HG03103 (cell line): ENCODE measurements around the gene PPEF1.

ENCODE experiments used
- ATAC-seq: cut with Tn5 transposase; IDR thresholded peaks from one replicate; pipeline ENCODE4 v1.9.1; 2021; ENCODE audit warnings: low read depth; ENCODE audit not compliant: unreplicated experiment

PPEF1 gene, protein sequence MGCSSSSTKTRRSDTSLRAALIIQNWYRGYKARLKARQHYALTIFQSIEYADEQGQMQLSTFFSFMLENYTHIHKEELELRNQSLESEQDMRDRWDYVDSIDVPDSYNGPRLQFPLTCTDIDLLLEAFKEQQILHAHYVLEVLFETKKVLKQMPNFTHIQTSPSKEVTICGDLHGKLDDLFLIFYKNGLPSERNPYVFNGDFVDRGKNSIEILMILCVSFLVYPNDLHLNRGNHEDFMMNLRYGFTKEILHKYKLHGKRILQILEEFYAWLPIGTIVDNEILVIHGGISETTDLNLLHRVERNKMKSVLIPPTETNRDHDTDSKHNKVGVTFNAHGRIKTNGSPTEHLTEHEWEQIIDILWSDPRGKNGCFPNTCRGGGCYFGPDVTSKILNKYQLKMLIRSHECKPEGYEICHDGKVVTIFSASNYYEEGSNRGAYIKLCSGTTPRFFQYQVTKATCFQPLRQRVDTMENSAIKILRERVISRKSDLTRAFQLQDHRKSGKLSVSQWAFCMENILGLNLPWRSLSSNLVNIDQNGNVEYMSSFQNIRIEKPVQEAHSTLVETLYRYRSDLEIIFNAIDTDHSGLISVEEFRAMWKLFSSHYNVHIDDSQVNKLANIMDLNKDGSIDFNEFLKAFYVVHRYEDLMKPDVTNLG

DNA sequence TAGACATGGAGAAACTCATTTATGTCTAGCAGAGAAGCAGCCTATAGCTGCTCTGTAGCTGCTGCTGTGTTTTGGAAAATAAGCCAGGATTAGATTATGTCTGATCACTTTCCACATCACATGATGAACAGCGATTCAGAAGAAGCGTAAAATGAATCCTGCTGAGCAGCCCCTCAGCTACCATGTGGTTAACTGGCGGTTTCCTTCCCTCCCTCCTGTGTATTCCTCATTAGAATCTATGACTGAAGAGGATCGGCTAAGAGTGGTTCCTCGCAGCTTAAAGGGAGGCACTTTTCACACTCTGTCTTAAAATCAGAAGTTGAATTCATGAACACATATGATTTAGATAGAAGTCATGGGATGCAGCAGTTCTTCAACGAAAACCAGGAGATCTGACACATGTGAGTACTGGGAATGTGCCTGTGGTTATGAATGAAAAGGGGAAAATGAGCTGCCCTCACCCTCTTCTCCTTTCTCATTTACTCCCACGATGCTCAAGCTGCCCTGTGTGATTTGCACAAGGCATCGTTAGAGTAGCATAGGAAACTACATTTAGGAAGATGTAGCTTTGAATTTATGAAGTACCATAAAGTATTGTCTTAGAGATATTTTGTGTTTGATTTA lies at the start of gene PPEF1:
TSS of gene PPEF1 (plus strand) at position 220 of the 624 bp plus-strand sequence. CDS start at position 356, 136 bp downstream.
- no peak for ATAC-seq

DNA sequence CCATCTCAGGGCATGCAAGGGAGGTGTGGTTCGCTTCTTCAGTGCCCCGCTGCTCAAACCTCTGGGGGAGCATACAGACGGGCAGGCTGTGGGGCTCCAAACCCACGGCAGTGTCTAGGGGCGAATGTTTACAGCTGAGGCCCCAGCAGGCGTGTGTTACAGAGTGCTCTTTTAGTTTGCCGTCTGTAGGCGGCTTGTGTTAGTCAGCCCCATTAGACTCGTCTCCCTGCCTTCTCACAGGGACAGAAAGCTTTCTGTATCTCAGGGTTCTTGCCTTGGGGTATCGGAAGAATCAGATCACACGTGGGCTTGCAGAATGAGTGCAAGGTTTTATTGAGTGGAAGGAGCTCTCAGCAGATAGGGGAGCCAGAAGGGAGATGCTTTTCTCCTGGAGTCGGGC lies 46.2 kb upstream of the PPEF1 start:
- no peak for ATAC-seq

DNA sequence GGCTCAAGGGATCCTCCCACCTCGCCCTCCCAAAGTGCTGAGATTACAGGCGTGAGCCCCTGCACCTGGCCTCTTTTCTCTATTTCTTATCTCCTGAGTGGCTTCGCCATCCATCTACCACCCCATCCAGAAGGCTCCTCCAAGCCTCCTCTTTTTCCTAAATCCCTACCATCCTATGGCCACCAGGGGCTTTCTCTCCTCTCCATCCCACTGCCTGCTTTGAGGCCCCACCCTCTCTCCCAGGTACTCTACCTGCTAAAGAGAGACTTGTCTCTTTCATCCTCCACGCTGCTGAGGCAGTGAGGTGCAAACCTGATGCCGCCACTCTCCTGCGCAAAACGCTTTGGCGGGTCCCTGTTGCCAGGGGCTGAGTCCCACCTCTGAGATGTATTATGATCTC lies 42.5 kb upstream of the PPEF1 start:
- ATAC-seq, result no peak

DNA sequence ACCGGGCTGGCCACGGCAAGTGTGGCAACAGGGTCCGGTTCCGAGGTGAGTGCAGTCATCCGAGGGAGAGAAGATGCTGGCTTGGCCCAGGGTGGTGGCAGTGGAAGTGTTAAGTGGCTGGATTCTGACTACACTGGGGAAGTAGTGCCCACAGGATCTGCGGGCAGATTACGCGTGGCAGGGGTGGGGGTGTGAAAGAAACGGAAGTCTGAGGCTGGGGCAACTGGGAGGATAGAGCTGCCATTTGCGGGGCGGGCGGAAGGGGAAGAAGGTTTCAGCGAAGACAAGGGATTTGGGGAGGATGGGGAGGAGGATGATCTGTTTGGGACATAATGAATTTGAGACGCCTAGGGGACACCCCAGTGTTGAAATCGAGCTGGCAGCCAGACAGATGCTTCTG lies 40.8 kb upstream of the PPEF1 start:
- no peak for ATAC-seq

DNA sequence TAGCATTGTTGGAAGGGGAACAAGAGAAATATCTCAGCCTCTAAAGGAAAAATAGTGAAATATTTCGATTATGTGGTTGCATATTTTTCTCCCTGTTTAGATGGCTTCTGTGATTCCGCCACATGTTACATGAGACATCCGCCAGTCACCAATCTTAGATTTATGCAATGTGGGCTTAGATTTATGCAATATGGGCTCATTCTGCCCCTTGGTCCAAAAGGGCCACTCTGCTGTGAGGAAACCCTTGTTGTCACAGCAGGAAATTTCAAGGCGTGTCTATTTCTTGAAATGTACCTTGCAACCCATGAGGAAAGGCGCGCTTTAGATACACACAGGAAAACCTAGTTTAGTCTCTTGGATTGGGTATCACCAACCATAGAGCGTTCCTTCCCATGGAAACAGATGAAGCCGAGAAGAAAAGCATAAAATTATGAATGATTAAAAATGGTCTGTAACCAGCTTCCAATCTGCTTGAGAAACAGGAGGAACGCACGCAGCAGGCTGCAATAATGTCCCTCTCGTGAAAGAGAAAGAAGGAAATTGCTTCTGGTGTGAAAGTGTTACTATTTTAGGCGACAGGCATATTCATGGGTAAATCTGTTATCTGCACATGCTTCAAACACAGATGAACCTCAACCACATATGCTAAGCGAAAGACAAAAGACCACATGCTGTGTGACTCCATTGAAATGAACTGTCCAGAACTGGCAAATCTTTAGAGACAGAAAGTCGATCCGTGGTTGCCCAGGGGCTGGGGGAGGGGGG lies 39.2 kb upstream of the PPEF1 start:
- ATAC-seq, result no peak

DNA sequence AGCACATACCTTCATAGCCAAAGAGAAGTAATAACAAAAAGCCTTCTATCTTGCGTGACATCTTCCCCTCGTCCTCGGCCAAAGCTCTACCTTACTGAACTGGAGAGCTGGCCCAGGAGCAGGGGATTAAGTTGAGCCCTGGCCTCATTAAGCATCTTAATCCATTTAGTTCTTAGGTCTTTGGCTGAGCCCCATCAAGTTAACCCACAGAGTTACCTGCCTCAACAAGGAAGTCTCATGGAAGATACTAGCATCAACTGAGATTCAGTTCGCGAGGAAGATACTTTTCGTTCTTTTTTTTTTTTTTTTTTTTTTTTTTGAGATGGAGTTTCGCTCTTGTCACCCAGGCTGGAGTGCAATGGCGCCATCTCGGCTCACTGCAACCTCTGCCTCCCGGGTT lies 35.4 kb upstream of the PPEF1 start, which contains the start of gene RS1:
TSS of gene RS1 (minus strand) at position 101 of the 400 bp plus-strand sequence. CDS start at position 61, 40 bp downstream.
- no peak for ATAC-seq

DNA sequence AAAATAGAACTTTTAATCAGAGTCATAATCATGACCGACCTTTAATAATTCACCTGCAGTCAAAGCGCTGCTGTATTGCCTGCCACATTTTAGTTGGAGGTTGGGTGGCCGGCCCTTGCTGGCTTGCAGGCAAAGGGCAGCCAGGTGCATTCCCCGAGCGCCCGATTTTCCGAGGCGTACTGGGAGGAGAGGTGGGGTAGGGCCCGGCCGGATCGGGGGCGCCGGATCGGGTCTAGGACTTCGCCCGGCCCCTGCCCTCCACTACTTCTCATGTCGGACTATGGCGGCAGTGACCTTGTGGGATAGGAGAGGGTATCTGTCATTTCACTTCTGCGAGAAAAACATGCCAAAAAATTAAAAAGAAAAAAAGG lies 33.0 kb upstream of the PPEF1 start:
- ATAC-seq, result peak; percentile 34

DNA sequence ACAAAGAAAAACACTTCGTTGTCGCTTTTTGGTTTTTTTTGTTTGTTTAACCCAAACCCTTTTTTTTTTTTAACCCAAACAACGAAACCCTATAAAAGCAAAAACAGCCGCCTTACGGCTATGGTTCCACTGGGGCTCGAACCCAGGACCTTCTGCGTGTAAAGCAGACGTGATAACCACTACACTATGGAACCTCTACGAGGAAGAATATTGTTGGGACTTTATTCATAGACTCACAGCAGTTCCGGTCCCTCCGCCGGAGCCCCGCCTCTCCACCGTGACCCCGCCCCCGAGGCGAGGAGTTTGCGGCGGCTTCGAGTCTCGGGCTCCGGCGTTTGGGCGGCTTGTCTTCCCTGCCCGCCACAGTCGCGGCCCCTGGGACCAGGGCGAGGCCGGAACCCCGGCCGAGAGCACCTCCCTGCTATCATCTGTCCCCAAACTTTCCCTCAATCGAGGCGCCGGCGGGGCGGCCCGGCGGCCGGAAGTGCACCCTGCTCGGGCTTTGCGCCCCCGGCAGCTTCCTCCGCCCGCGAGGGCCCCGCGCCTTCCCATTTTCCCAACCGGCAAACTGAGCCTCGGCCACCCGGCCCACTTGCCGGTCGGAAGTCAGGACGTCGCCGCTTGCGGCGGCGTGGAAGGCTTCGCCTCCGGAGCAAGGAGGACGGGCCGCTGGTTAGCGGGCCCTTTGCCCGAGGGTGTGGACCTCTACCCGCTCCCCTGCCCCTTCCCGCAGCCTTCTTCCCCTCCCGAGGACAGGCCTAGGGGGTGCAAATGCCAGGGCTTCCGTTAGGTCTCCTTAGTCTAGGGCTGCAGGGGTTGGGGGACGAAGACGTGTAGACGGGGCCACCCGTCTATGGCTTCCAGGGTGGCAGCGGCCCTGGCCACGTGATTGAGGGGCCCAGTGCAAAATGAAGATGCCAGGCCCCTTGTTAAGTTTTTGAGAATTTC lies 32.4 kb upstream of the PPEF1 start:
- peak; percentile 70 for ATAC-seq

DNA sequence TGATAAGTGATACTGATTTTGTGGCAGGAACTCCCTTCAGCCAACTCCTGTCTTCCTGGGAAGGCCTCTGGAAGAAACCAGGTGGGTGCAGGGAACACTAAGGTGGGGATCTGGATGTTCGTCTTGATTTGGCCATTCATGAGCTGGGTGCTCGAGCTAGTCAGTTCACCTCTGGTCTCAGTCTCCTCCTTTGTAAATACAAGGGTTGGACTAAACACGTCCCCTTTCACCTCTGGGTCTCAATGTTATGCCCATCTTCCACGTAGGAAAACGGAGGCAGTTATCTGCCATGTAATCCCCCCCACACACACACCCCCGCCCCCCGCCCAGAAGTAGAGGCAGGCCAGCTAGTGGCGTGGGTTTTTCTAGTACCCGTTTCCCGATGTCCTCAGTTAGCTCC lies 31.4 kb upstream of the PPEF1 start:
- ATAC-seq, result no peak

DNA sequence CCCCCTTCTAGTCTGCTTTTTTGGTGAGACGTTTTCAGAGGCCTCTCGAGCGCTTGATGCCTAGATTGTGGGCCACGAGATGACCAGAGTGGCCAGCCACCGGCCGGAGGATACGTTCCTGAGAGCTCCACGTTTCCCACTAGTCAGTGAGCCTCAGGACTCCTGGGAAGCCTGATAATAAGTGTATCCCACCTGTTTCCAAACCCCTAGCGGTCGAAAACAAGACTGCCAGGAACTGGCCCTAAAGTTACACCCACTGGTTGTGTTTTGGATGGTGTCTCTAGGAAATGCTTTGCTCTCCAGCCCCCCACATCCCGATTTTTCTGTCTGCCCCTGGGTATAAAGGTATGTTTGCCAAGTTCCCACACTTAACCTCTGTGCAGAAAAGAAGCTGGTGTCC lies 31.0 kb upstream of the PPEF1 start:
- ATAC-seq, result no peak

DNA sequence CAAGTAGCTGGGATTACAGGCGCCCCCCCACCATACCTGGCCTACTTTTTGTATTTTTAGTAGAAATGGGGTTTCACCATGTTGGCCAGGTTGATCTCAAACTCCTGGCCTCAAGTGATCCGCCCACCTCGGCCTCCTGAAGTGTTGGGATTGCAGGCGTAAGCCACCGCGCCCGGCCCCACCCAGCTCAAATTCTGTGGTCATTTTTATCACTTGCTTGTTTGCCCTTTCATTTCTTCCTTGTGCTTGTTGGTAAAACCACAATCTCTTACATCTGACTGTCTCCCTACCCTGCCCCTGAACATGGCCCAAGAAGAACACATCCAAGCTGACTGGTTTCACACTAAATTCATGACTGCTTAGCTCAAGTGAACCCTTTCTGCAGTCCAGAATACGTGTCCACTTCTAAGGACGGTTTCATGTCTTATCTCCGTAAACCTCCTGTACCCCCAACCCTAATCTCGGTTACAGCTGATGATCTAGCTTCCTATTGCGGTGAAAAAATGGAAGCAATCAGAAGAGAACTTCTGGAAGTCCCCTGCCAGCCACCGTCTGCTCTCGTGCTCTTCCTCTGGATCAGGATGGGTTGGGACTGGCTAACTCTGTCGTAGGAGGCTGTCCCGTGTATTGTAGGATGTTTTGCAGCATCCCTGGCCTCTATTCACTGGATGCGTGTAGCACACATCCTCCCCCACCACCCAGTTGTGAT lies 30.1 kb upstream of the PPEF1 start:
- ATAC-seq, result no peak

DNA sequence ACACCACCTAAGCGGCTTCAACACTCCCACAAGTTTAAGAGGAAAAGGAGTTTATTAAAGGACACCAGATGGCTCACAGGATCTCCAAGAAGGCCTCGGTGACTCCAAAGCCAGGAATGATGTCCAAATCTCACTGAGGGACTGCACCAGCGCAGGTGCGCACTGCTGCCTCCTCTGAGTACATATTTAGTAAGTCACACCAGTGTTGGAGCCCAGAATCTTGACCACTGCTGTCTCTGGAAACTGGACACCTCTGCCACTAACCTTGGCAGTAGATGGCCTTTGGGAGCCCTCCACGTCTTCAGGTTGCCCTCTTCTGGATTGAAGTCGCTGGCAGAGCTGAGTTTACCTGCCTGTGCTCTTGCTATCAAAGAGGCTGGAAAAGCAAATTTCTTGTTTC lies 25.4 kb upstream of the PPEF1 start:
- ATAC-seq, result no peak

DNA sequence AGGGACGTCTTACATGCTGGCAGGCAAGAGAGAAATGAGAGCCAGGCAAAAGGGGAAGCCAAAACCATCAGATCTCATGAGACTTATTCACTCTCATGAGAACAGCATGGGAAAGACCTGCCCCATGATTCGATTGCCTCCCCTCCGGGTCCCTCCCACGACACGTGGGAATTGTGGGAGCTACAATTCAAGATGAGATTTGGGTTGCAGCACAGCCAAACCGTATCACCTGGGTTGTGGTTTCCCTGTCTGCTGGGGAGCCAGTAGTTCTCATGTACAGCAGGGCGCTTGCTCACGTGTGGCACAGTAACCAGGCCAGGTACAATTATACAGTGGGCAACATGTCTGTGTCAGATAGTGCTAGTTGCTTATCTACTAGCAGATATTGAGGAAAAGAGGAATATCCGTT lies 24.5 kb upstream of the PPEF1 start:
- ATAC-seq, result no peak

DNA sequence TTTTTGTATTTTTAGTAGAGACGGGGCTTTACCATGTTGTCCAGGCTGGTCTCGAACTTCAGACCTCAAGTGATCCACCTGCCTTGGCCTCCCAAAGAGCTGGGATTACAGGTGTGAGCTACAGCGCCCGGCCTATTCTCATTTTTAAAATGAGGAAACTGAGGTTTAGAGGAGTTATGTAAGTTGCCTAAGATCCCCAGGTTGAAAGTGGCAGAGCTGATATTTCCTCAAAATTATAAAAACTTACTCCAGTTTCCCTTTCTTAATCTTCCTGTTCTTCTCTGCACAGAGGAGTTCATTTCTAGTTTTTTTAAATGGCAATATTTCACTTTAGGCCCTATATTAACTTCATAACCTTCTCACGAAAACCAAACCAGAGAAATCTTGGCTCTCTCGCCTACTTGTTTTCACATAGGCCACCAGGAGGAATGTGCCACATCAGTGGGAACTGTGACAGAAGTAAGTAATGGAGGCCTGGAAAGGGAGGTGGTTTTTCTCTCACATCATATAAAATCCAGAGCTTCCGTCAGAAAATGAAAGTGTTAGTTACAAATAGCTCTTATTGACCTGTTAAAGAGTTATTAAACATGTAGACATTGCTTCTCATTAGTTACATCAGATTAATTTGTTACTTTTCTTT lies 19.5 kb upstream of the PPEF1 start:
- no peak for ATAC-seq

DNA sequence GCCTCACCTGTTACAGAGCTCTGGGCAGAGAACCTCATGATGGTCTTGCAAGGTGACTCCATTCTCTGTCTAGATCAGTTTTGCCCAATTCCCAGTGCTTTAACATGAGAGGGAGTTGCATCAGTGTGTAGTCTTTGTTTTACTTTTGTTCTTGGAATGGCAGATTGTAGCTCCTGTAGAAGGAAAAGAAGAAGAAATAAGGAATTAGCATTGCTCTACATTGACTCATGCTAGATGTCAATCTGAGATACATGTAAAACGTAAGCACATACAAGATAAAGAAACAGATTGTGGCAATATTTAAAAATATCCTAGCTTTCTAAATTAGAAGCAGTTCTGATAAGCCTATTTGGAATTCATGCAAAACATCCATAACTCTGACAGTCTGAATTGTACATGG lies 16.0 kb upstream of the PPEF1 start:
- ATAC-seq, result no peak

DNA sequence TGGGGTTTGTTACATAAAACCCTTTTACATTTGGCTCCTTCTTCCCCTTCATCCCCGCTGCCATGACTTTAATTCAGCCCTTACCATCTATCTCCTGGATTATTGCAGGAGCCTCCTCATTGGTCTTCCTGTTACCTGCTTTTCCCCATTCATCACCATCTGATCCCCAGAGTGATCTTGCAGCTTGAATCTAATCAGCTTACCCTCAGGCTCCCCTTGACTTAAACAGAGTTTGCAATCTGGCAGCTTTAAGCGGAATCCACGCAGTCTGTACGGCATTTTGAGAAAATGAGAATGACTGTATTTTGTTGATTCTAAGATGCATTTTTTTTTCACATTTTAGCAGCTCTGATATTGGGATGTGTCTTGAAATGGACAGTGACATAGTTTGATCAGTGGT lies 14.9 kb upstream of the PPEF1 start:
- no peak for ATAC-seq

DNA sequence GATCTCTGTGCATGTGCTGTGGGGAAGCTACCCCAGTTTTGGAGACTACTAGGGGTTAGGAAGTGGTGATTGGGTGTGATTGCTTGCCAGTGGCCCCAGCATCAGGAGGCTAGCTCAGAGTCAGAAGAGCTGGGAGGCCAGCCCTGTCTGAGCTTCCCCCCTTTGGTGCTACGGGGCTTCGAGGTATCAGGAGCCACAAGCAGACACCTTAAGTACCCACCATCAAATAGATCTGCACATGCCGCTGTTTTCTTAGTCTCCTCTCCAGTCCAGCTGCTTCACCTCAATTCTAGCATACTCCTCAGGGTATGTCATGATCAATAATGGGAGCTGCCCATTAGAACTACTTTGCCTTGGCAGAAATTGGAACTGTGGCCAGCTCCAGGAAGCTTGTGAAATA lies 10.8 kb upstream of the PPEF1 start:
- no peak for ATAC-seq

DNA sequence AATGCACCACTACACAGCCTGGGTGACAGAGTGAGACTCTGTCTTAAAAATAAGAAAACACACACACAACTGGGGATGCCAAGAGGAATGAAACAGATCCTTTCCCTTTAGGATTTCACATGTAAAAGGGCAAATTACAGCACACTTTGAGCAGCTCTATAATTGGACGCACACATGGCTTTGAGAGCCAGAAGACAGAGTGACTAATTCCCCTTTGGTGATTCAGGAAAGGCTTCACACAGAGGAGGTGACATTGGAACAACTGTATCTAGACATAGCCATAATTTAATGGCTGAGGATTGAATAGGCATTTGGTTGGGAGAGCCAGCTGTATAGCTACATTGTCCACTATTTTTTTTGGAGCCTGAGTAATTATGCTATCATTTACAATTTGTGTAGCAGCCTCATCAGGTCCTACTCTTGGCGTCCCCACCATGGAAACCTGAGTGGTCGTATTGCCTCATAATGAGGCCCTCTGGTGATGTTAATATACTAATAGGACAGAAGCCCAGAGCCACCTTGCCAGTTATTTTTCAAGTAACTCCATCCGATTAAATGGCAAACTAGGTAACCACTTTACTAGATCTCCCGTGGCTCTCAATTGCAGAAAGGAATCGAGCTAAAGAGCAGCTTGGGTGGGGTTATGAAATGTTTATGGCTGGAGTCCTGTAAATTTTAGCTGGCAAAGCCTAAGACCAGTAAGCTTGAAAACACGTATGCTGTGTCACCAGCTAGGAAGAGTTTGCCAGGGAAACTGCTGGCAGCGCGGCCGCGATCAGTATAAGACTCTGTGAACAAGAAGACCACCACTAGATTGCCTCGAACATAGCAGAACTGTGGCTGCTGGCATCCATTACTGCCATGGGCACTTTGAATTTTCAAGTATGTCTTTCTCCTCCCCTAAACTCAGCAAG lies 8.5 kb upstream of the PPEF1 start:
- ATAC-seq, result no peak
